Measurements from ENCODE around the gene PPARD.
A peak's percentile ranks its signal among the peaks of the same experiment; 100 is the strongest.

PPARD gene

GRCh38 chr6:35356391-35356790 is 14.0 kb downstream of the PPARD start:
- DNase-seq: no peak

- no peak for DNase-seq
These were observed 15.3 kb downstream of the PPARD start for GRCh38 chr6:35357677-35358076.

- DNase-seq: no peak
These were observed 15.7 kb downstream of the PPARD start for GRCh38 chr6:35358086-35358485.

- no peak for DNase-seq
These were observed 17.0 kb downstream of the PPARD start for GRCh38 chr6:35359346-35359743.

GRCh38 chr6:35359744-35360348 is 17.5 kb downstream of the PPARD start:
- DNase-seq: no peak

- no peak for DNase-seq
These were observed 18.2 kb downstream of the PPARD start for GRCh38 chr6:35360349-35361138.

- DNase-seq: no peak
These were observed 19.8 kb downstream of the PPARD start for GRCh38 chr6:35362200-35362599.

GRCh38 chr6:35363293-35363750 is 21.0 kb downstream of the PPARD start:
- DNase-seq: no peak

- DNase-seq: no peak
These were observed 23.3 kb downstream of the PPARD start for GRCh38 chr6:35365594-35366203.

GRCh38 chr6:35366204-35366596 is 23.8 kb downstream of the PPARD start:
- DNase-seq: no peak

GRCh38 chr6:35367646-35368037 is 25.3 kb downstream of the PPARD start:
- DNase-seq: no peak

GRCh38 chr6:35368038-35368887 is 25.9 kb downstream of the PPARD start:
- DNase-seq: peak in 1 of 5 experiments; percentile 85

- peak in 2 of 5 experiments; percentile 10 to 75 for DNase-seq
These were observed 27.9 kb downstream of the PPARD start for GRCh38 chr6:35370124-35370741.

- no peak for DNase-seq
These were observed 28.6 kb downstream of the PPARD start for GRCh38 chr6:35370785-35371493.

- no peak for DNase-seq
These were observed 29.3 kb downstream of the PPARD start for GRCh38 chr6:35371494-35372262.

- no peak for DNase-seq
These were observed 30.3 kb downstream of the PPARD start for GRCh38 chr6:35372633-35373032.

- DNase-seq: no peak
These were observed 33.9 kb downstream of the PPARD start for GRCh38 chr6:35376281-35376680.

- DNase-seq: no peak
These were observed 34.6 kb downstream of the PPARD start for GRCh38 chr6:35377002-35377401.

GRCh38 chr6:35378261-35378660 is 35.9 kb downstream of the PPARD start:
- no peak for DNase-seq

- no peak for DNase-seq
These were observed 38.8 kb downstream of the PPARD start for GRCh38 chr6:35381132-35381531.

- DNase-seq: no peak
These were observed 39.7 kb downstream of the PPARD start for GRCh38 chr6:35382015-35382414.

Data from T-helper 2 cell (primary cell).